ENCODE data around the gene FKBP1A. TPM values are rescaled to one million over a fixed set of nuclear protein-coding genes. Genes with fewer than 3 reads are reported as not detected.

The FKBP1A gene
- total RNA-seq, 3 donors from 2014 or later = 168 to 326 (median 300) TPM

DNA sequence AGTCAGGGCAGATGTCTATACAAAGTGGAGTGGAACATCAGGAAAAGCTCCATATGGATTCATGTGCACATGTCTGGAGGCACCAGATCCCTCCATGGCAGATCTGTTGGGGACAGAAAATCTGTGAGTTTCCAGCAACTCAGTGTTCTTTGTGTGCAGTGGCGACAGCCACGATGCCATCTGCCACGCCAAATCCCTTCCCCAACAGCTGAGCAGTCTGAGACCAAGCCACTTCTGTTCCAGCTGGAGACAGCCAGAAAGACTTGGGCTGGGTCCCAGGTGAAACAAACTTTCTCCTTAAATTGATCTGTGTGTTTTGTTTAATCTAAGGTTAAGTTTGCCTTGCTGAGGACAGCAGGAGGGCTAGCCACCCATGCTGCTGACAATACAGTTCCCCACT lies 22.9 kb downstream of the FKBP1A start:
- Histone ChIP-seq H3K4me3 (no peak overlapping the region), H3K36me3 (ENCODE audit: low read depth) (no peaks in the 10 kb centered on the region), H3K4me1 (ENCODE audit: low read depth) (peaks cover 16% of the 10 kb centered on the region), H3K9me3 (no peaks in the 10 kb centered on the region)
- ATAC-seq (peak; percentile 14), DNase-seq (no peak)
- intact Hi-C loops (cut with DNase I, micrococcal nuclease) = no loop called here
- TF ChIP-seq, protein P1, sequence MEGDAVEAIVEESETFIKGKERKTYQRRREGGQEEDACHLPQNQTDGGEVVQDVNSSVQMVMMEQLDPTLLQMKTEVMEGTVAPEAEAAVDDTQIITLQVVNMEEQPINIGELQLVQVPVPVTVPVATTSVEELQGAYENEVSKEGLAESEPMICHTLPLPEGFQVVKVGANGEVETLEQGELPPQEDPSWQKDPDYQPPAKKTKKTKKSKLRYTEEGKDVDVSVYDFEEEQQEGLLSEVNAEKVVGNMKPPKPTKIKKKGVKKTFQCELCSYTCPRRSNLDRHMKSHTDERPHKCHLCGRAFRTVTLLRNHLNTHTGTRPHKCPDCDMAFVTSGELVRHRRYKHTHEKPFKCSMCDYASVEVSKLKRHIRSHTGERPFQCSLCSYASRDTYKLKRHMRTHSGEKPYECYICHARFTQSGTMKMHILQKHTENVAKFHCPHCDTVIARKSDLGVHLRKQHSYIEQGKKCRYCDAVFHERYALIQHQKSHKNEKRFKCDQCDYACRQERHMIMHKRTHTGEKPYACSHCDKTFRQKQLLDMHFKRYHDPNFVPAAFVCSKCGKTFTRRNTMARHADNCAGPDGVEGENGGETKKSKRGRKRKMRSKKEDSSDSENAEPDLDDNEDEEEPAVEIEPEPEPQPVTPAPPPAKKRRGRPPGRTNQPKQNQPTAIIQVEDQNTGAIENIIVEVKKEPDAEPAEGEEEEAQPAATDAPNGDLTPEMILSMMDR (IDR thresholded peaks at IDR 0.05) = no peak

DNA sequence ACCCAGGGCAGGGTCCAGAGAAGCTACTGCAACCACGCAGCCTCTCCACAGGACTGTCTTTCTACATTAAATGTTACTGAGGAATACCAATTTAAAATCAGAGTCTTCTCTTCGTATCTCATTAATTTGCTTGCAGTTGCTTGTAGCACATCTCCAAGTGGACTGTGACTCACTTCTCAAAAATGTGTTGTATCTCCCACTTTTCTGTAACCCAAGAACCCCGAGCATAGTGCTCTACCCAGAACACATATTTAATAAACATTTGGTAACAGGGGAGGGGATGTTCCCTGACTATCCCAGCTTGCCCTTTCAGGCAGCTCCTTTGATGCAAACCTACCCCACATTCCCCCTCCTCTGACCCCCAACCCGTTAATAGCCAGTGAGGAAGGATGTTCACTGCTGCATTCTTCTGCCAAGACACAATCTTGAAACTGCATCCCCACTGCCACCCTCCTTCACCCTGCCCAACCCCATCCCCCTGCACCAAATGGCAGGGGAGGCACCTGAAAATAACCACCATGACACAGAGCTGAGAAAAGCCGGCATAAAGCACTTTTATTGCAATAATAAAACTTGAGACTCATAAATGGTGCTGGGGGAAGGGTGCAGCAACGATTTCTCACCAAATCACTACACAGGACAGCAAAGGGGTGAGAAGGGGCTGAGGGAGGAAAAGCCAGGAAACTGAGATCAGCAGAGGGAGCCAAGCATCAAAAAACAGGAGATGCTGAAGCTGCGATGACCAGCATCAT lies 24.2 kb downstream of the FKBP1A start:
- H3K4me3 ChIP-seq = no peak overlapping the region
- intact Hi-C loops (cut with DNase I, micrococcal nuclease) = no loop called here
- DNase-seq (no peak), ATAC-seq (peak; percentile 82)
- H3K9me3 ChIP-seq = no peaks in the 10 kb centered on the region
- no peaks in the 10 kb centered on the region for H3K36me3 ChIP-seq (ENCODE audit: low read depth)
- H3K4me1 ChIP-seq (ENCODE audit: low read depth) = peaks cover 22% of the 10 kb centered on the region
- TF ChIP-seq, protein P1 (IDR thresholded peaks at IDR 0.05) = no peak

DNA sequence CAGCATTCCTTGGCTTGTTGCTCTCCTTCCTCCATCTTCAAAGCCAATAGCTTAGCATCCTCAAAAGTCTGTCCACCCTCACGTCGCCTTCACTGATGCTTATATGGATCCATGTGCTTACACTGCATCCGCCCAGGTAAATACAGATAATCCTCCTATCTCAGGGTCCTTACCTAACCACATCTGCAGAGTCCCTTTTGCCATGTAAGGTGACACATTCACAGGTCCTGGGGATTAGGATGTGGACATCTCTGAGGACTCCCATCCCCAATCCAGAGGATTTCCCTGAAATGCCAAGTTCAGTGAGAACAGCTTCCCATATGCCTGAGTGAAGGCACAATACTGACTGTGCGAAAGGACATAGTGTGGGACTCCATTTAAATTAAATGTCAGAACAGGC lies 25.4 kb downstream of the FKBP1A start:
- Histone ChIP-seq H3K36me3 (ENCODE audit: low read depth) (no peaks in the 10 kb centered on the region), H3K4me1 (ENCODE audit: low read depth) (peaks cover 24% of the 10 kb centered on the region), H3K4me3 (no peak overlapping the region), H3K9me3 (no peaks in the 10 kb centered on the region)
- ATAC-seq = no peak
- no peak for DNase-seq
- TF ChIP-seq, protein P1 (IDR thresholded peaks at IDR 0.05) = no peak
- intact Hi-C loops (cut with DNase I, micrococcal nuclease) = no loop called here

DNA sequence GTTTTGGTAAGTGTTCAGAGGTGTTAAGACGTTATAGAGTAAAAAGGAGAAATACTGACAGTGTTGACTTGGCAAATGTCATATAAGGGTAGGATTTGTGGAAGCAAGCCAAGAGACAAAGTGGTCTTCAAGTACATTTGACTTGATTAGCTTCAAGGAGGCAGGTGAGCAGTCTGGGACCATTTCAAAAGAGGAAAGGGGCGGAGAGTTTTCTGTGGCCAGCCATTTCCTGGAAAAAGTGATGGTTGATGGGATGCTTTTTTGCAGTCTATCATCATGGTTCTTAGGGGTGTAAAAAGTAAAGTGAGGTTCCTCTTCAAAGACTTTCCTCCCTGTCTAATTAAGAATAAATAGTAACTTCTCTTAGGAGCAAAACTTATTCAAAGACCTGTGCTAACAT lies 28.7 kb downstream of the FKBP1A start:
- Histone ChIP-seq H3K36me3 (ENCODE audit: low read depth) (no peaks in the 10 kb centered on the region), H3K4me3 (no peak overlapping the region), H3K4me1 (ENCODE audit: low read depth) (peaks cover 14% of the 10 kb centered on the region), H3K9me3 (no peaks in the 10 kb centered on the region)
- TF ChIP-seq, protein P1 (IDR thresholded peaks at IDR 0.05) = no peak
- DNase-seq (no peak), ATAC-seq (peak; percentile 29)
- intact Hi-C loops (cut with DNase I, micrococcal nuclease) = no loop called here

DNA sequence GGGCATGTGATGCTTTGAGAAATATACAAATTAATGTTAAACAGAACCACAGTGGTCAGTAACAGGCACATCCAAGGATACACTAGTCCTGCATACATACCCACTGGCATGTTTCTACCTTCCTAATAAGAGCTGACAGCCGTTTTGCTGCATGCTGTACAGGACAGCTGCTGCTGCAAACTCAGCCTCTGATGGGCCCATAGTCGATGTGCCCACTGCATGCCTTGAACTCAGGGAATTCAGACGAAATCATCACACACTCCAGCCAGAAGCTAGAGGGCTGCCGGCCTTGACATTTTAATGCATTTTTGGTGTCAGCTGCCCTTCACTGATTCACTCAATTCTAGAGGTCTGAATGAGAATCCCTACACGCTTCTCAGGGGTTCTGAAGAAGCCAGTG lies 29.3 kb downstream of the FKBP1A start:
- no peak overlapping the region for H3K4me3 ChIP-seq
- H3K4me1 ChIP-seq (ENCODE audit: low read depth) = peaks cover 14% of the 10 kb centered on the region
- H3K36me3 ChIP-seq (ENCODE audit: low read depth) = no peaks in the 10 kb centered on the region
- intact Hi-C loops (cut with DNase I, micrococcal nuclease) = no loop called here
- ATAC-seq (no peak), DNase-seq (no peak)
- TF ChIP-seq, protein P1 (IDR thresholded peaks at IDR 0.05) = no peak
- no peaks in the 10 kb centered on the region for H3K9me3 ChIP-seq
